Peyer's patch (tissue), 4 donors: ENCODE data around the gene CACNA1H. TPM values are rescaled to one million over a fixed set of nuclear protein-coding genes. Genes with fewer than 3 reads are reported as not detected.
"Not testable (repeated sequence)": the region's sequence is repeated elsewhere in the genome, so short reads cannot be mapped to it uniquely, and the experiment has no call there.

Experiments
- DNase-seq, 3 donors: peaks; one replicate each; pipeline ENCODE4 v3.0.0-alpha.2; 2017 to 2019
- H3K27ac ChIP-seq, 4 donors: fragments of 200-600 bp; sonication (generic); one replicate each; pipeline ENCODE4 v1.5.1; 2016 to 2019
- H3K27me3 ChIP-seq, 2 donors: fragments of 200-600 bp; sonication (generic); one replicate each; pipeline ENCODE4 v1.5.1; 2019
- H3K36me3 ChIP-seq, 3 donors: fragments of 200-600 bp; sonication (generic); one replicate each; pipeline ENCODE4 v1.5.1; 2016 to 2019
- H3K4me1 ChIP-seq, 4 donors: fragments of 200-600 bp; sonication (generic); one replicate each; pipeline ENCODE4 v1.5.1; 2016 to 2019
- H3K4me3 ChIP-seq, 4 donors: fragments of 200-600 bp; sonication (generic); 1 replicate in 3 of 4; 2 replicates in 1 of 4; pipeline ENCODE4 v1.5.1; 2016 to 2019; ENCODE audit warnings: mild to moderate bottlenecking in 1 of 4
- H3K9me3 ChIP-seq, 4 donors: fragments of 200-600 bp; sonication (generic); one replicate each; pipeline ENCODE4 v1.5.1; 2016 to 2019; ENCODE audit warnings: mild to moderate bottlenecking in 1 of 4
- CTCF ChIP-seq, 6 experiments: fragments of 450-650 bp in 4 of 6; fragments of 200-600 bp in 2 of 6; sonication (generic) in 1 of 6; IDR thresholded peaks; one replicate each; pipeline ENCODE4 v1.5.1; 2017 to 2019; ENCODE audit warnings: antibody characterized with exemption in 6 of 6, mild to moderate bottlenecking in 3 of 6, moderate library complexity in 1 of 6
- POLR2A ChIP-seq, 2 donors: fragments of 450-650 bp; IDR thresholded peaks; one replicate each; pipeline ENCODE4 v1.5.1; 2017; ENCODE audit warnings: antibody characterized with exemption in 2 of 2, mild to moderate bottlenecking in 2 of 2, moderate library complexity in 2 of 2
- total RNA-seq, 4 donors: library from RNA; depleted of rRNA; stranded (reverse); fragments of >200 nt; gene quantifications; one replicate each; pipeline ENCODE4 v1.1.0, GENCODE V29; 2016

The CACNA1H gene
- total RNA-seq, 4 donors from 2014 or later: 4.0 to 28.9 (median 9.7) TPM

GRCh38 chr16:1245452-1246020 is 92.6 kb downstream of the CACNA1H start:
- Histone ChIP-seq H3K27ac (no peak overlapping the region), H3K4me3 (no peak overlapping the region), H3K9me3 (no peaks in the 10 kb centered on the region), H3K36me3 (no peaks in the 10 kb centered on the region), H3K27me3 (no peaks in the 10 kb centered on the region), H3K4me1 (no peaks in the 10 kb centered on the region)
- DNase-seq: no peak
- TF ChIP-seq POLR2A (IDR thresholded peaks at IDR 0.05) (no peak), CTCF (IDR thresholded peaks at IDR 0.05) (no peak)

GRCh38 chr16:1247903-1248537 is 95.1 kb downstream of the CACNA1H start:
- not testable (repeated sequence) for H3K9me3 ChIP-seq, H3K27me3 ChIP-seq, H3K36me3 ChIP-seq, DNase-seq, H3K27ac ChIP-seq, H3K4me3 ChIP-seq, H3K4me1 ChIP-seq

GRCh38 chr16:1249031-1249755 is 96.3 kb downstream of the CACNA1H start:
- H3K4me3 ChIP-seq, H3K9me3 ChIP-seq, H3K36me3 ChIP-seq, DNase-seq, H3K4me1 ChIP-seq, H3K27me3 ChIP-seq, H3K27ac ChIP-seq: not testable (repeated sequence)

GRCh38 chr16:1253701-1254364 is 100.9 kb downstream of the CACNA1H start:
- H3K4me1 ChIP-seq, DNase-seq, H3K27ac ChIP-seq, H3K4me3 ChIP-seq, H3K36me3 ChIP-seq, H3K9me3 ChIP-seq, H3K27me3 ChIP-seq: not testable (repeated sequence)

GRCh38 chr16:1254821-1255220 is 101.9 kb downstream of the CACNA1H start:
- not testable (repeated sequence) for H3K9me3 ChIP-seq, H3K36me3 ChIP-seq, H3K4me1 ChIP-seq, H3K4me3 ChIP-seq, DNase-seq, H3K27ac ChIP-seq
- H3K27me3 ChIP-seq: peaks cover 0 to 10% of the 10 kb centered on the region in 2 donors

GRCh38 chr16:1255276-1256122 is 102.6 kb downstream of the CACNA1H start, which contains the start of gene TPSD1:
Gene TPSD1 (plus strand): TSS chr16:1256069. CDS start chr16:1256281, 212 bp downstream.
- not testable (repeated sequence) for H3K4me3 ChIP-seq, H3K9me3 ChIP-seq, H3K36me3 ChIP-seq, DNase-seq, H3K4me1 ChIP-seq, H3K27ac ChIP-seq
- H3K27me3 ChIP-seq: peaks cover 0 to 12% of the 10 kb centered on the region in 2 donors

GRCh38 chr16:1256296-1256873 is 103.5 kb downstream of the CACNA1H start:
- H3K36me3 ChIP-seq, H3K4me3 ChIP-seq, H3K27ac ChIP-seq, H3K9me3 ChIP-seq, DNase-seq, H3K4me1 ChIP-seq: not testable (repeated sequence)
- H3K27me3 ChIP-seq: peaks cover 0 to 17% of the 10 kb centered on the region in 2 donors

- Histone ChIP-seq H3K27ac (no peak overlapping the region), H3K27me3 (peaks cover 0 to 18% of the 10 kb centered on the region in 2 donors), H3K36me3 (no peaks in the 10 kb centered on the region), H3K9me3 (no peaks in the 10 kb centered on the region), H3K4me3 (no peak overlapping the region), H3K4me1 (peaks cover 0 to 6% (median 0%) of the 10 kb centered on the region in 4 donors)
- DNase-seq: no peak
- no peak for TF ChIP-seq CTCF (IDR thresholded peaks at IDR 0.05)
- TF ChIP-seq POLR2A (IDR thresholded peaks at IDR 0.05): no peak
Measured at GRCh38 chr16:1256874-1257322, 104.0 kb downstream of the CACNA1H start.
